Loucy (cell line): Measurements from ENCODE around the gene CNTNAP3.
"Not testable (repeated sequence)": the region's sequence is repeated elsewhere in the genome, so short reads cannot be mapped to it uniquely, and the experiment has no call there.

Experiments
- H2AFZ ChIP-seq: fragments of 200-600 bp; sonication (generic); 2 replicates; pipeline ENCODE4 v1.6.0; 2016; ENCODE audit warnings: antibody characterized with exemption, mild to moderate bottlenecking, low read length, moderate library complexity
- H3F3A ChIP-seq: fragments of 200-600 bp; 2 replicates; pipeline ENCODE4 v1.6.0; 2016; ENCODE audit warnings: antibody characterized with exemption, low read depth, mild to moderate bottlenecking
- H3K27me3 ChIP-seq: fragments of 200-600 bp; sonication (generic); 2 replicates; pipeline ENCODE4 v1.6.1; 2014; ENCODE audit warnings: low read length, mild to moderate bottlenecking; ENCODE audit not compliant: insufficient read depth, poor library complexity, severe bottlenecking
- H3K36me3 ChIP-seq: fragments of 200-600 bp; sonication (generic); 2 replicates; pipeline ENCODE4 v1.6.1; 2016; ENCODE audit warnings: low read length; ENCODE audit not compliant: insufficient read depth
- H3K4me1 ChIP-seq: fragments of 200-600 bp; sonication (generic); 2 replicates; pipeline ENCODE4 v1.5.1; 2014; ENCODE audit warnings: low read length, mild to moderate bottlenecking; ENCODE audit not compliant: insufficient read depth, poor library complexity, severe bottlenecking
- H3K4me2 ChIP-seq: fragments of 200-600 bp; sonication (generic); 2 replicates; pipeline ENCODE4 v1.6.0; 2014; ENCODE audit warnings: antibody characterized with exemption, low read length, low read depth, mild to moderate bottlenecking; ENCODE audit not compliant: poor library complexity, severe bottlenecking
- H3K4me3 ChIP-seq: fragments of 200-600 bp; sonication (generic); 2 replicates; pipeline ENCODE4 v1.5.1; 2014; ENCODE audit warnings: low read length, mild to moderate bottlenecking, mixed read lengths; ENCODE audit not compliant: poor library complexity, severe bottlenecking
- H3K79me2 ChIP-seq: fragments of 200-600 bp; sonication (generic); 2 replicates; pipeline ENCODE4 v1.6.1; 2014; ENCODE audit warnings: low read length; ENCODE audit not compliant: insufficient read depth
- H3K9ac ChIP-seq: fragments of 200-600 bp; sonication (generic); 2 replicates; pipeline ENCODE4 v1.6.0; 2014; ENCODE audit warnings: mild to moderate bottlenecking, low read depth, low read length, moderate library complexity; ENCODE audit not compliant: poor library complexity, severe bottlenecking
- H3K9me2 ChIP-seq: fragments of 200-600 bp; sonication (generic); replicated peaks from 2 replicates; pipeline ENCODE4 v1.6.1; 2016; ENCODE audit warnings: low read depth, low read length, mixed read lengths
- H3K9me3 ChIP-seq: fragments of 200-600 bp; sonication (generic); 2 replicates; pipeline ENCODE4 v1.6.1; 2014; ENCODE audit warnings: mild to moderate bottlenecking, antibody characterized with exemption, low read length, low read depth; ENCODE audit not compliant: insufficient read depth
- H4K20me1 ChIP-seq: fragments of 200-600 bp; sonication (generic); 2 replicates; pipeline ENCODE4 v1.6.0; 2014; ENCODE audit warnings: antibody characterized with exemption, low read length, mild to moderate bottlenecking; ENCODE audit not compliant: insufficient read depth, poor library complexity, severe bottlenecking

CNTNAP3 gene

DNA sequence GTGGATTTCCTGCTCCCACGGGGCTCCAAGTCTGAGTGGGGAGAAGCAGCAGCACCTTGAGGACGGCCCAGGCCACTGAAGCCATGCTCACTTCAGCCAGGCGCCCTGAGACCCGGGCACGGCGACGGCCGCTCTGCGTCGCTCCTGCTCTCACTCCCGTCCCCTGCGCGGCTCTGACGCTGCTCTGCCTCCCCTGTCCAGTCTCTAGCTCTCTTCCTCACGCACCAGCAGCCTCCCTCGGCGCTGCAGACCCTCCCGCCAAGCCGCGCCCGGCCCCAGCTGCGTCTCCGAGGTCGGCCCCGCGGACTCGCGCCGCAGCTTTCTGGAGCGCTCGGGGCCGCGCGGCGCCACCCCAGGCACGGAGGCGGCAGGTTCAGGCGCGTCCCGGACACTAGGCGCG, at the start of gene CNTNAP3:
Gene CNTNAP3, minus strand, starts transcription at position 188 of the 400 bp plus-strand sequence. Its CDS starts 103 bp downstream, at position 85.
- H3K27me3 ChIP-seq, H4K20me1 ChIP-seq, H3K9ac ChIP-seq, H3K36me3 ChIP-seq, H3K9me3 ChIP-seq, H3K4me1 ChIP-seq, H3F3A ChIP-seq, H3K79me2 ChIP-seq, H3K9me2 ChIP-seq, H3K4me2 ChIP-seq, H2AFZ ChIP-seq, H3K4me3 ChIP-seq: not testable (repeated sequence)

DNA sequence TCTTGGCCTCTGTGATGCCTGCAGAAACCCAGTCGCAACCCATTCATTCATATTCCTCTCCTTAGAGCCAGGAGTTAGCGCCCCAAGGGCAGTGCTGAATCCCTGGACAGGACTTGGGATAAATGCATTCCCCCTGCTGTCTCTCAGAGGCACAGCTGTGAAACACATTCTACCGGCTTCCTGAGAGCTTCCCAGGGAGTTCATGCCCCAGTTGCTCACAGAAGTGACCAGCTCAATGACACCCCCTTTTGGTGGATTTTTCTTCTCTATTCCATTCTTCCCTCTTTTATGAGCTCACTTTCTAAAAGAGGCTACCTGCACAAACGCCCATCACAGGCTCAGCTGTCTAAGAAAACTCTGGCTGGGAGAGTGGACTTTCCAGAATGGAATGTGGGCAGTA, 8.0 kb downstream of the CNTNAP3 start:
- H3K27me3 ChIP-seq, H3K4me3 ChIP-seq, H4K20me1 ChIP-seq: not testable (repeated sequence)

DNA sequence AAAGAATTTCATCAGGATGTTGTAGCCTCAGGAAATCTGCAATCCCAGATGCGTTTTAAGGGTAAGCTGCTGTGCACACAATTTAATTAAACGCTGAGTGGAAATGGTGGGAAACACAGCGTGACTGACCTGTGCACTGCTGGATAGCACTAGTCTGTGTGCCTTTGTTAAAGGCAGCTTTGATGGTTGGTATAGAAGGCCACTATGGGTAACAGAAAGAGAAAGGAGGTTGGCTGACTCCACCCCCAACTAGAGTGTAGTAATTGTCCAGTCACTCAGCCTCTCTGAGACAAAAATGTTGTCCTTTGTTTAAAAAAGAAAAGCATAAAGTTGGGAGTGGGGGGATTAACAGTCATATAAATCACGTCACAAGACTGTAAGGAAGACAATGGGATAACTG, 45.5 kb downstream of the CNTNAP3 start:
- not testable (repeated sequence) for H4K20me1 ChIP-seq, H3K9me2 ChIP-seq, H3F3A ChIP-seq, H3K36me3 ChIP-seq, H3K79me2 ChIP-seq, H2AFZ ChIP-seq, H3K9me3 ChIP-seq, H3K9ac ChIP-seq, H3K4me2 ChIP-seq, H3K4me3 ChIP-seq, H3K27me3 ChIP-seq, H3K4me1 ChIP-seq

More for the DNA sequence above, 8.0 kb downstream of the CNTNAP3 start:
- not testable (repeated sequence) for H3K36me3 ChIP-seq, H3K79me2 ChIP-seq, H3K9me2 ChIP-seq, H3K4me1 ChIP-seq, H3K4me2 ChIP-seq, H3F3A ChIP-seq, H3K9me3 ChIP-seq, H3K9ac ChIP-seq, H2AFZ ChIP-seq

DNA sequence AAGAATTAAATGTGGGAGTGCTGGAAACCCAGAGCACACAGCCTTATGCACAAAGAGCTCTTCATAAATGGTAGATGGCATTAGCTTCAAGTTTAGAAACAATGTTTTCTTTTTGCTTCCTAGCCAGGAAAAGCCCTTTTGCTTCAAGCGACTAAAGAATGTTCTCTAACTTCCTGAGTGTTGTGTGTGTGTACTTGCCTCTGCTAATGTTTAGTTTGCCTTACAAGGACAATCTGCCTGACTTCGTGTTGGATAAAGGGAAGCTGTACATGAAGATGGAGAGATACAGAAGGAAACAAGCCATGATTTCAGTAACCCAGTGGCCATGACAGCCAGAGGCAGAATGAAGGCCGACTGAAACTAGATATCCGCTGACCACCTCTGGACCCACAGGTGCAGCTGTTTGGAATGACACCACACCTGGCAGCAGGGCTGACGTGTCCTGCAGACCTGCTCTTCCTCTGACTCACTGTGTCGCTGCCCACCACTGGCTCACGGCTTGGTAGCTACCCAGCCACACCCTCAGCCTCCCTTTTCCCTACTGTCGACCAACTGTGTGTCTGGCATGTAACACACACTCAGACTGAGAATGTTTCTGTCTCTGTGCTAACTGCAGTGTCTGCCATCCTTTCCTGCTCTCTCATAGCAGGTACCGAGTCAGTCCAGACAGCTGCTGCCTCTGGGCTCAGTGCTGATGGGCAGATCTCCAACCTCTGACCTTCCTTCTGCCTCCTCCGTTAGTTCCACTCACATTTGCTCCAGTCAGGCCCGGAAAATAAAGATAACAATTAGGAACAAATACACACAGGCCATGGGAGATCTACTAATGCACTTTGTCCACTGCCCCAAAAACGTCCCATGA, 55.6 kb downstream of the CNTNAP3 start:
- H3K27me3 ChIP-seq, H3K9me3 ChIP-seq, H3K9ac ChIP-seq, H3K4me3 ChIP-seq, H3K4me2 ChIP-seq, H3K36me3 ChIP-seq, H4K20me1 ChIP-seq, H2AFZ ChIP-seq, H3K79me2 ChIP-seq, H3K4me1 ChIP-seq, H3K9me2 ChIP-seq, H3F3A ChIP-seq: not testable (repeated sequence)

DNA sequence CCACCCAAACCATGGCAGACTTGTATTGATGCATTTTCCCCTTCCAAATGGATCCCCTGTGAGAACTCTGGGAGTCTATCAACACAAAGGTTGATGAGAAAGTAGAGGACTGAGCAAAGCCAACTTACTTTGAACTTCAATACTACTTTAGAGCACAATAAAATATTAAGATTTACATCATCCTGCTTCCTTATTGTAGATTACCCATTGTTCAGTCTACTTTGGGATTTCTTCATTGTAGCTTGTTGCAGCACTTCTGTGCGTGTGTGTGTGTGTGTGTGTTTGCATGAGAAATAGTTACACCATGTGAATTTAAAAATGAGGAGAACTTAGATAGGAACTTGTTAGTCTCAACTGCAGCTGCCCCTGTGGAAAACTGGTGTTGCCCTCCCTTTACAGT, 72.0 kb downstream of the CNTNAP3 start:
- not testable (repeated sequence) for H4K20me1 ChIP-seq, H3K4me2 ChIP-seq, H3K27me3 ChIP-seq, H3F3A ChIP-seq, H3K4me1 ChIP-seq, H3K36me3 ChIP-seq, H2AFZ ChIP-seq, H3K79me2 ChIP-seq, H3K9me3 ChIP-seq, H3K4me3 ChIP-seq, H3K9me2 ChIP-seq, H3K9ac ChIP-seq

DNA sequence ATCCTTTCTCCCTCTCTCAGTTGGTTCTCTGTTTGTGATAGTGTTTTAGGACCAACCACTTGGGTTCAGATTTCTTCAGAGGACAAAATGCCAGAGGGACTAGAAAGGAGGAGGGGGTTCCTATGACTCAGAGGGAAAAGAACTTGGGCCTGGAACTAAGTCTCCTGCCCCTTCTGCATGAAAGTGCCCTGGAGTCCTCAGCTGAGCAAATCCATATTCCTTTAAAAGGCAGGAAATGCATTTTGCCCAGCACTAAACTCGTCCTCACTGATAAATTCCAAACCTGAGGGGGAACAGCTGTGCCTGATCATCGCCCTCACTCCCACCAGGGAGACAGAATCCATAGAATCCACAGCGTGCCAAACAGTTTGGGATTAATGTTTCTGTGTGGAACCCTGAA, 78.2 kb downstream of the CNTNAP3 start:
- H2AFZ ChIP-seq, H3K27me3 ChIP-seq, H3K79me2 ChIP-seq, H3K4me2 ChIP-seq, H4K20me1 ChIP-seq, H3K9me3 ChIP-seq, H3F3A ChIP-seq, H3K4me3 ChIP-seq, H3K9me2 ChIP-seq, H3K9ac ChIP-seq, H3K36me3 ChIP-seq, H3K4me1 ChIP-seq: not testable (repeated sequence)

DNA sequence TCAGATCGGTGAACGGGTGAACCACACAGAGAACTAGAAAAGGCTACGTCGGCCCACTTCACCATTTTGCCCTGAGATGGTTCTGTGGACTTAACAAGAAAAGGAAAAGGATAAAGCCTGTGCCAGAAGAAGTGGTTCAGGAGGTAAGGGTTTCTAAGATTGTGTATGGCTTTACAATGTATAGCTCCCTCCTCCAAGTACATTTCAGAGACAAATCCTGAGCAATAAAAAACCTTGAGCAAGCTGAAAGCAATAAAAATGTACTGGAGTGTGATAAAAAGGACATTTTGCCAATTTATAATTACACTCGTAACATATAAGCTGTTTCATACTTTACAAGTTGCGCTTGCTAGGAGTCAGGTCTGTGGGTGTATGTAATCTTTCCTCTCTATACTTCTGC, 81.3 kb downstream of the CNTNAP3 start:
- not testable (repeated sequence) for H3K79me2 ChIP-seq, H3K27me3 ChIP-seq, H3K4me2 ChIP-seq, H3K36me3 ChIP-seq, H4K20me1 ChIP-seq, H3K4me3 ChIP-seq, H2AFZ ChIP-seq, H3K9me3 ChIP-seq, H3K9me2 ChIP-seq, H3K9ac ChIP-seq, H3F3A ChIP-seq, H3K4me1 ChIP-seq
